ENCODE results near the gene CACNB3. TPM values are rescaled to one million over a fixed set of nuclear protein-coding genes. Genes with fewer than 3 reads are reported as not detected.

Gene CACNB3
- total and polyA plus RNA-seq, 9 of the 15 experiments (the other 6 are each of a cell fraction or from before 2014, with no cell fraction given) = 0.24 to 2.0 (median 1.5) TPM

DNA sequence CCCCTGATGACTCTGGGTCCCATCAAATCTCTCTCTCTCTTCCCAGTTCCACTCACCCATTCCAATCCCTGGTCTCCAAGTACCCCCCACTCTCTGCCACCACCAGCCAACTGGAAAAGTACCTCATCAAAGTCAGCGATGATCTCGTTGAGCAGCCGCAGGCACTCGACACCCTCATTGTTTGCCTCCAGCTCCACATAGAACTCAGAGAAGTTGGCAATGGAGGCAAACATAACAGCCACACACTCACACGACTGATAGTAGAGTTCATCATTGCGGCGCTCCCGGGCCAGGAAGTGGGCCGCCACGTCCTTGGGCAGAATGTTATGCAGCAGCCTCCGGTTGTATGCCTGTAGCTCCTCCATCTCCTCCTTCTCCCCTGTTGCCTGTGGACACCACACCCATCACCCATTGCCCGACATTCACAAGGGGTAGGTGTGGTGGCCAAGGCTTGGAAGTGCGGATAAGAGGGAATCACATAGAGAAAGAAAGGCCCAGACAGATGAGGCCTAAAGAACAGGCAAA is 46.6 kb upstream of the CACNB3 start:
- H3K4me2 ChIP-seq (ENCODE audit: insufficient read depth, low read length) = no peak overlapping the region
- no peak overlapping the region for H3K27ac ChIP-seq (ENCODE audit: extremely low read depth, low read depth, low read length)
- TF ChIP-seq ILF3 (IDR thresholded peaks at IDR 0.05; ENCODE audit: borderline replicate concordance) = no peak
- TF ChIP-seq, protein P1, sequence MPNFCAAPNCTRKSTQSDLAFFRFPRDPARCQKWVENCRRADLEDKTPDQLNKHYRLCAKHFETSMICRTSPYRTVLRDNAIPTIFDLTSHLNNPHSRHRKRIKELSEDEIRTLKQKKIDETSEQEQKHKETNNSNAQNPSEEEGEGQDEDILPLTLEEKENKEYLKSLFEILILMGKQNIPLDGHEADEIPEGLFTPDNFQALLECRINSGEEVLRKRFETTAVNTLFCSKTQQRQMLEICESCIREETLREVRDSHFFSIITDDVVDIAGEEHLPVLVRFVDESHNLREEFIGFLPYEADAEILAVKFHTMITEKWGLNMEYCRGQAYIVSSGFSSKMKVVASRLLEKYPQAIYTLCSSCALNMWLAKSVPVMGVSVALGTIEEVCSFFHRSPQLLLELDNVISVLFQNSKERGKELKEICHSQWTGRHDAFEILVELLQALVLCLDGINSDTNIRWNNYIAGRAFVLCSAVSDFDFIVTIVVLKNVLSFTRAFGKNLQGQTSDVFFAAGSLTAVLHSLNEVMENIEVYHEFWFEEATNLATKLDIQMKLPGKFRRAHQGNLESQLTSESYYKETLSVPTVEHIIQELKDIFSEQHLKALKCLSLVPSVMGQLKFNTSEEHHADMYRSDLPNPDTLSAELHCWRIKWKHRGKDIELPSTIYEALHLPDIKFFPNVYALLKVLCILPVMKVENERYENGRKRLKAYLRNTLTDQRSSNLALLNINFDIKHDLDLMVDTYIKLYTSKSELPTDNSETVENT (CRISPR knock-in tag; IDR thresholded peaks at IDR 0.05) = no peak
- H3K9ac ChIP-seq (ENCODE audit: insufficient read depth in 1 of 2, low read depth in 2 of 2, low read length in 2 of 2) = no peak overlapping the region
- ChIA-PET CTCF (ENCODE audit: low intra/inter-chr PET ratio) (no interaction called here), POLR2A (interaction anchor here (0.6 to 1.3 kb wide), 2 partner anchors 9 to 60 kb away, joined by 3 to 4 read pairs; no protein-coding TSS in a partner anchor)
- H3K27me3 ChIP-seq (ENCODE audit: control insufficient read depth in 2 of 2, insufficient read depth in 2 of 2, low read length in 2 of 2) = peaks cover 35 to 79% of the 10 kb centered on the region in 2 experiments
- peaks cover 0 to 3% of the 10 kb centered on the region in 2 experiments; a peak in 1 of 5 replicates for H3K4me1 ChIP-seq (replicated peaks in 1 of 2; ENCODE audit: control insufficient read depth in 2 of 2, insufficient read depth in 2 of 2, low read length in 2 of 2)
- ATAC-seq = no peak
- no peak overlapping the region for H2AFZ ChIP-seq (ENCODE audit: low read depth, low read length)
- in situ Hi-C loops (cut with MboI) (no loop called here), intact Hi-C loops (cut with micrococcal nuclease) (no loop called here)
- no peaks in the 10 kb centered on the region for H3K36me3 ChIP-seq (ENCODE audit: control insufficient read depth, insufficient read depth, low read length)
- BruUV-seq (replicated peaks) = no TSS peak
- 0 out of 2 replicates have a peak, but pooled peaks cover under 1% of the 10 kb centered on the region for H4K20me1 ChIP-seq (replicated peaks; ENCODE audit: control insufficient read depth, insufficient read depth, low read length)
- no peak overlapping the region for H3K4me3 ChIP-seq
- H3K9me3 ChIP-seq (replicated peaks; ENCODE audit: control insufficient read depth, insufficient read depth, low read depth, low read length) = no peaks in the 10 kb centered on the region
- H3K9me1 ChIP-seq (ENCODE audit: control insufficient read depth, insufficient read depth, low read length) = no peaks in the 10 kb centered on the region
- WGBS (ENCODE audit: insufficient coverage, low coverage, missing lambda C conversion rate) = 6% methylated on average over 13 of the region's 13 CpGs
- no peak for DNase-seq (ENCODE audit: extremely low read depth in 1 of 4, low spot score in 3 of 4)
- no peak for FAIRE-seq
- H3K79me2 ChIP-seq (ENCODE audit: control insufficient read depth, insufficient read depth, low read length) = no peaks in the 10 kb centered on the region
